Smooth muscle cell of the brain vasculature (primary cell): Measurements from ENCODE around the gene GABRR2.
"Not testable (repeated sequence)": the region's sequence is repeated elsewhere in the genome, so short reads cannot be mapped to it uniquely, and the experiment has no call there.

ENCODE experiments used
- DNase-seq: peaks from one replicate; pipeline ENCODE4 v3.0.0-alpha.2; 2012; ENCODE audit warnings: low read depth, low spot score

The GABRR2 gene

GRCh38 chr6:89324304-89324703 lies 9.2 kb upstream of the GABRR2 start:
- no peak for DNase-seq

- no peak for DNase-seq
Observed at GRCh38 chr6:89323511-89323971, 8.4 kb upstream of the GABRR2 start.

- DNase-seq = no peak
Observed at GRCh38 chr6:89321131-89321970, 6.3 kb upstream of the GABRR2 start.

- DNase-seq = no peak
Observed at GRCh38 chr6:89320012-89320559, 5.0 kb upstream of the GABRR2 start.

GRCh38 chr6:89317067-89317466 lies 2.0 kb upstream of the GABRR2 start:
- no peak for DNase-seq

GRCh38 chr6:89314692-89315091 lies 407 bp downstream of the GABRR2 start:
- no peak for DNase-seq

- no peak for DNase-seq
Observed at GRCh38 chr6:89313006-89313405, 2.1 kb downstream of the GABRR2 start.

GRCh38 chr6:89311853-89312531 lies 3.1 kb downstream of the GABRR2 start:
- peak; percentile 29 for DNase-seq

- DNase-seq = no peak
Observed at GRCh38 chr6:89311530-89311852, 3.6 kb downstream of the GABRR2 start.

- DNase-seq = no peak
Observed at GRCh38 chr6:89310929-89311328, 4.2 kb downstream of the GABRR2 start.

- no peak for DNase-seq
Observed at GRCh38 chr6:89308525-89309395, 6.3 kb downstream of the GABRR2 start.

GRCh38 chr6:89304517-89304916 lies 10.6 kb downstream of the GABRR2 start:
- not testable (repeated sequence) for DNase-seq

- no peak for DNase-seq
Observed at GRCh38 chr6:89302936-89303335, 12.2 kb downstream of the GABRR2 start.

GRCh38 chr6:89302195-89302770 lies 12.8 kb downstream of the GABRR2 start:
- no peak for DNase-seq

GRCh38 chr6:89301586-89302194 lies 13.4 kb downstream of the GABRR2 start:
- no peak for DNase-seq

GRCh38 chr6:89299466-89299850 lies 15.6 kb downstream of the GABRR2 start:
- no peak for DNase-seq

GRCh38 chr6:89298680-89299465 lies 16.2 kb downstream of the GABRR2 start:
- DNase-seq = no peak

- DNase-seq = peak; percentile 31
Observed at GRCh38 chr6:89297695-89298351, 17.3 kb downstream of the GABRR2 start.

GRCh38 chr6:89295981-89296380 lies 19.1 kb downstream of the GABRR2 start:
- DNase-seq = no peak

- DNase-seq = not testable (repeated sequence)
Observed at GRCh38 chr6:89295116-89295515, 20.0 kb downstream of the GABRR2 start.
